Hepatocyte (in vitro differentiated cells): ENCODE results near the gene ATP6AP1.

Experiments used
- CTCF ChIP-seq: fragments of 200-600 bp; sonication (generic); IDR thresholded peaks from 2 replicates; pipeline ENCODE4 v1.5.1; 2016; ENCODE audit warnings: antibody characterized with exemption, mild to moderate bottlenecking; ENCODE audit not compliant: poor library complexity
- EZH2 ChIP-seq: fragments of 200-600 bp; sonication (generic); IDR thresholded peaks from 2 replicates; pipeline ENCODE4 v1.6.1; 2016; ENCODE audit warnings: antibody characterized with exemption, mild to moderate bottlenecking, borderline replicate concordance
- EZH2phosphoT487 ChIP-seq: fragments of 200-600 bp; sonication (generic); IDR thresholded peaks from one replicate; pipeline ENCODE4 v1.6.1; 2018; ENCODE audit warnings: antibody characterized with exemption, mild to moderate bottlenecking, low read depth, moderate library complexity; ENCODE audit not compliant: unreplicated experiment, severe bottlenecking

- TF ChIP-seq EZH2, result no peak
- no peak for TF ChIP-seq CTCF
- no peak for TF ChIP-seq EZH2phosphoT487
Observed at GRCh38 chrX:154452823-154453222, 24.3 kb downstream of the ATP6AP1 start.
